ENCODE measurements around the gene USH2A. TPM values are rescaled to one million over a fixed set of nuclear protein-coding genes. Genes with fewer than 3 reads are reported as not detected.

The USH2A gene
- total and polyA plus RNA-seq, 11 donors, result 0.03 to 4.7 (median 1.7) TPM

- intact Hi-C loops (cut with DNase I), result no loop called here
- peaks cover 0 to 69% (median 26%) of the 10 kb centered on the region in 9 donors for H3K36me3 ChIP-seq
- ATAC-seq, result no peak
Measured at GRCh38 chr1:215603319-215603718, 819.9 kb downstream of the USH2A start.

GRCh38 chr1:215601276-215601675, 822.0 kb downstream of the USH2A start:
- WGBS, 4 donors, result 75 to 90% (median 84%) methylated on average over 2 of the region's 2 CpGs
- DNase-seq, result no peak
- no peak for ATAC-seq

More at GRCh38 chr1:215603319-215603718, 819.9 kb downstream of the USH2A start:
- DNase-seq, result no peak
- Histone ChIP-seq H3K4me3 (no peak overlapping the region), H3K27ac (no peak overlapping the region), H3K4me1 (peaks cover 0 to 18% (median 7%) of the 10 kb centered on the region in 12 donors), H3K9me3 (no peaks in the 10 kb centered on the region), H3K27me3 (no peaks in the 10 kb centered on the region)
- no peak for TF ChIP-seq CTCF (IDR thresholded peaks at IDR 0.05)
- no peak for TF ChIP-seq POLR2A (IDR thresholded peaks at IDR 0.05)

GRCh38 chr1:215600867-215601266, 822.4 kb downstream of the USH2A start:
- TF ChIP-seq CTCF (IDR thresholded peaks at IDR 0.05) (no peak), POLR2A (IDR thresholded peaks at IDR 0.05) (no peak)
- Histone ChIP-seq H3K4me1 (peaks cover 0 to 12% (median 3%) of the 10 kb centered on the region in 12 donors), H3K4me3 (no peak overlapping the region), H3K36me3 (peaks cover 0 to 84% (median 20%) of the 10 kb centered on the region in 9 donors), H3K27me3 (no peaks in the 10 kb centered on the region), H3K27ac (no peak overlapping the region), H3K9me3 (no peaks in the 10 kb centered on the region)
- 94 to 95% (median 95%) methylated on average over 10 of the region's 10 CpGs for WGBS, 4 donors
- intact Hi-C loops (cut with DNase I), result no loop called here
- ATAC-seq, result no peak
- no peak for DNase-seq

More at GRCh38 chr1:215601276-215601675, 822.0 kb downstream of the USH2A start:
- Histone ChIP-seq H3K36me3 (peaks cover 0 to 82% (median 20%) of the 10 kb centered on the region in 9 donors), H3K27ac (no peak overlapping the region), H3K9me3 (no peaks in the 10 kb centered on the region), H3K4me3 (no peak overlapping the region), H3K4me1 (peaks cover 0 to 14% (median 4%) of the 10 kb centered on the region in 12 donors), H3K27me3 (no peaks in the 10 kb centered on the region)
- no peak for TF ChIP-seq POLR2A (IDR thresholded peaks at IDR 0.05)
- no peak for TF ChIP-seq CTCF (IDR thresholded peaks at IDR 0.05)
- intact Hi-C loops (cut with DNase I), result no loop called here

GRCh38 chr1:215600258-215600792, 822.9 kb downstream of the USH2A start:
- H3K27ac ChIP-seq, result no peak overlapping the region
- TF ChIP-seq CTCF (IDR thresholded peaks at IDR 0.05), result no peak
- no peak for TF ChIP-seq POLR2A (IDR thresholded peaks at IDR 0.05)
- peaks cover 0 to 12% (median 3%) of the 10 kb centered on the region in 12 donors for H3K4me1 ChIP-seq
- no peaks in the 10 kb centered on the region for H3K27me3 ChIP-seq
- ATAC-seq (peak in 1 of 4 donors; percentile 18), DNase-seq (no peak)
- H3K9me3 ChIP-seq, result no peaks in the 10 kb centered on the region
- H3K4me3 ChIP-seq, result no peak overlapping the region
- intact Hi-C loops (cut with DNase I), result no loop called here
- peaks cover 0 to 82% (median 20%) of the 10 kb centered on the region in 9 donors for H3K36me3 ChIP-seq
